H54 (cell line): ENCODE data around the gene BTBD6.

Experiments
- DNase-seq: peaks from one replicate; pipeline ENCODE4 v3.0.0; 2011; ENCODE audit warnings: low spot score, mixed read lengths; ENCODE audit not compliant: insufficient read length
- FAIRE-seq: peaks from 3 replicates; lab custom pipeline; 2011; peaks lifted over from hg19 to GRCh38; lab: Jason Lieb, UNC
- POLR2A ChIP-seq: IDR thresholded peaks from 2 replicates; pipeline ENCODE4 v1.6.1; 2011; ENCODE audit warnings: low read depth, mild to moderate bottlenecking, low read length

The BTBD6 gene

DNA sequence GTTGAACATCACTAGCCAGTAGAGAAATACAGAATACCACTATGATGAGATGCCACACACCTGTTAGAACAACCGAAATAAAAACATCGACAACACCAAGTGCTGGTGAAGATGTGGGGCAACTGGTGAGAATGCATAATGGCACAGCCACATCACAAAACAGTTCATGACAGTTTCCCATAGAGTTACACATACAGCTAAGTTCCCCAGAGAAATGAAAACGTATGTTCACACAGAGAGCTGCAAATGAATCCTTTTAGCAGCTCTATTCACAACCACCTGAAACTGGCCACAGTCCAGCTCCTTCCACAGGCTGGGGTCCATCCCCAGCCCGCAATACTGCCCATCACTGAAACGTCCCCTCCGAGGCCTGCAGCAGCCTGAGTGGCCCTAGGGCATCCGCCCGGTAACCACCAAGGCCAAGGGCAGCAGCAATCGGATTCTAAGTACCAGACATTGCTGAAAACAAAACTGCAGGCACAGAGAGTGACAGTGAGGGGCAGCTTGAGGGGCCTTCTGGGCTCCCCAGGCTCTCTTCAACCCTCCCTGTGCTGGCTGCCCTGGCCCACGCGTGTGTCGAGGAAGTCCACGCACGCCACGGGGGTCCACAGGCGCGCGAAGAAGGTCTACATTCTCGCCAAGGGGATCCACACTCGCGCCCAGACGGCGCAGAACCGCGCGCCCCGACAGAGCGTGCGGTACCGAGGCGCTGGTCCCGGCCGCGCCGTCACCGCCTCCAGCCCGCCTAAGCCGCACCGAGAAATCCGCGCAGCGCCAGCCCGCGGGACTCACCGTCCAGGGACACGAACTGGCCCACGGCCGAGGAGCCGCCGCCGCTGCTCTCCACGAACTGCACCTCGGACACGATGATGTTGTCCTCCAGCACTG is 51.6 kb downstream of the BTBD6 start:
- FAIRE-seq, result peak; percentile 23
- TF ChIP-seq POLR2A, result no peak
- no peak for DNase-seq
